HFFc6 (cell line): ENCODE data around the gene CD300C. TPM values are rescaled to one million over a fixed set of nuclear protein-coding genes. Genes with fewer than 3 reads are reported as not detected.

Experiments used
- DNase-seq: peaks from one replicate; pipeline ENCODE4 v3.0.0-alpha.2; 2018
- H3K27ac Mint-ChIP-seq: 2 replicates; pipeline ENCODE4 v1.8.0; 2020; ENCODE audit warnings: mild to moderate bottlenecking, mixed read lengths
- H3K27me3 Mint-ChIP-seq: 2 replicates; pipeline ENCODE4 v1.8.0; 2021; ENCODE audit warnings: mild to moderate bottlenecking, moderate library complexity, mixed read lengths; ENCODE audit not compliant: insufficient read depth
- H3K36me3 Mint-ChIP-seq: 2 replicates; pipeline ENCODE4 v1.8.0; 2021; ENCODE audit warnings: low read depth, mixed read lengths
- H3K4me1 Mint-ChIP-seq: 2 replicates; pipeline ENCODE4 v1.8.0; 2020; ENCODE audit warnings: low read depth, mixed read lengths
- H3K4me3 Mint-ChIP-seq: 2 replicates; pipeline ENCODE4 v1.8.0; 2020; ENCODE audit warnings: mild to moderate bottlenecking, moderate library complexity, mixed read lengths
- H3K9me3 Mint-ChIP-seq: 2 replicates; pipeline ENCODE4 v1.8.0; 2020; ENCODE audit warnings: mild to moderate bottlenecking, mixed read lengths
- total RNA-seq, 6 experiments: library from RNA; stranded (reverse); fragmentation: NEBNext Ultra II Directional; extraction: Animal tissue kit (Norgen Biotek cat#: 25700); gene quantifications; 2 replicates in 1 of 6; 3 replicates in 5 of 6; pipeline ENCODE4 v1.2.3, GENCODE V29; 2021
- TF ChIP-seq, protein P1 (sequence below): fragments of 200-600 bp; sonication (generic); IDR thresholded peaks from 2 replicates; pipeline ENCODE4 v1.5.0; 2021; ENCODE audit warnings: antibody characterized with exemption, mild to moderate bottlenecking

Gene CD300C
- total RNA-seq, 6 experiments from 2014 or later, result not detected

DNA sequence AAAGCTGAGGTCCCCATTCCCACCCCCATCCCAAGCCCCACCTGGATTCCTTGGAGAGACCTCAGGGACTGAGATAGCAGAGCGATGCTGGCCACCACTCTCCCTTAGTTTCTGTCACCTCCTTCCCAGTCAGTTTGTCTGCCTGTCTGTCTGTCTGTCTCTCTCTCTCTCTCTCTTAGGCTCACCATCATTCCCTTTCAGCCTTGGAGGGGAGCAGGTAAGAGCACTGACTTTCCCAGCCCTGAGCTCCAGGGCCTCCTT, 20.5 kb downstream of the CD300C start:
- Mint-ChIP-seq H3K4me1 (no peaks in the 10 kb centered on the region), H3K4me3 (no peak overlapping the region), H3K27ac (no peak overlapping the region), H3K9me3 (peaks cover 77% of the 10 kb centered on the region), H3K36me3 (peaks cover 6% of the 10 kb centered on the region; the same call in 1 of the 2 replicates), H3K27me3 (peaks cover 2% of the 10 kb centered on the region; the same call in 1 of the 2 replicates)
- no peak for DNase-seq
- TF ChIP-seq, protein P1, sequence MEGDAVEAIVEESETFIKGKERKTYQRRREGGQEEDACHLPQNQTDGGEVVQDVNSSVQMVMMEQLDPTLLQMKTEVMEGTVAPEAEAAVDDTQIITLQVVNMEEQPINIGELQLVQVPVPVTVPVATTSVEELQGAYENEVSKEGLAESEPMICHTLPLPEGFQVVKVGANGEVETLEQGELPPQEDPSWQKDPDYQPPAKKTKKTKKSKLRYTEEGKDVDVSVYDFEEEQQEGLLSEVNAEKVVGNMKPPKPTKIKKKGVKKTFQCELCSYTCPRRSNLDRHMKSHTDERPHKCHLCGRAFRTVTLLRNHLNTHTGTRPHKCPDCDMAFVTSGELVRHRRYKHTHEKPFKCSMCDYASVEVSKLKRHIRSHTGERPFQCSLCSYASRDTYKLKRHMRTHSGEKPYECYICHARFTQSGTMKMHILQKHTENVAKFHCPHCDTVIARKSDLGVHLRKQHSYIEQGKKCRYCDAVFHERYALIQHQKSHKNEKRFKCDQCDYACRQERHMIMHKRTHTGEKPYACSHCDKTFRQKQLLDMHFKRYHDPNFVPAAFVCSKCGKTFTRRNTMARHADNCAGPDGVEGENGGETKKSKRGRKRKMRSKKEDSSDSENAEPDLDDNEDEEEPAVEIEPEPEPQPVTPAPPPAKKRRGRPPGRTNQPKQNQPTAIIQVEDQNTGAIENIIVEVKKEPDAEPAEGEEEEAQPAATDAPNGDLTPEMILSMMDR, result no peak

DNA sequence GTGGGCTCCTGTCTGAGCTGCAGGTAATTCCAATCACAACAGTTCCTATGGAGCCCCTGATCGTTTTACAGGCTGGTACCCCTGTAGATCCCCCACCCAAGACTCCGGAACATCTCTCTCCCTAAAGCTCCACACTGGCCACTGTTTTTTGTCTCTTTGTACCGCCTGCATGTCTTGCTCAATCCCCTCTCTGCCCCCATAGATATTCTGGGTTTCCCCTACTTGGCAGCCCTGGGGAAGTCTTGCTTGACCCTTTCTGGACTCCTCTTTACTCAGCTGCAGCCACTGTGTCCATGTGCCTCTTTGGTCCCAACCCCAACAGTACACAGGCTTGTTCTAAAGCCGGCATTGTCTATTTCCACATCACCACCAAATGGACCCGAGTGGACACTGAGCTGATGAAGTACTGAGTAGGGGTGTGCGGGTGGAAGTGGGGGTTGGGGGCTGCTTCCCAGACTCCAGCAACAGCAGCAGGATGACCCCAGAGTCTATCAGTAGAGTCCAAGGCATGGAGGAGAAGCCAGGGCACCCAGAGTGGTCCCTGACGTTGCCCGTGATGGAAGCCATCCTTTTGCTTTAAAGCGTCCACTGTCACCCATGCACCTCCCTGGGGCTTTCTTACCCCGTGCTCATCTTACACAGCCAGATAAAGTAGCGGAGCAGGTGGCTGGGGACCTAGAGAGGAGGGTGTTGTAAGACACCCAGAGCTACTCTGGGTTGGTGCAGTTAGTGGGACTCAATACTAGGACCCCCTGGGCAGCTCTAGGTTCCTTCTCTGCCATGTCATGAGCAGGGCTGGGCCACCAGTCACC, 21.1 kb downstream of the CD300C start:
- Mint-ChIP-seq H3K36me3 (peaks cover 5% of the 10 kb centered on the region; the same call in 1 of the 2 replicates), H3K9me3 (peaks cover 77% of the 10 kb centered on the region), H3K27ac (no peak overlapping the region), H3K4me1 (no peaks in the 10 kb centered on the region), H3K27me3 (peaks cover 2% of the 10 kb centered on the region; the same call in 1 of the 2 replicates), H3K4me3 (no peak overlapping the region)
- TF ChIP-seq, protein P1, result no peak
- DNase-seq, result no peak

DNA sequence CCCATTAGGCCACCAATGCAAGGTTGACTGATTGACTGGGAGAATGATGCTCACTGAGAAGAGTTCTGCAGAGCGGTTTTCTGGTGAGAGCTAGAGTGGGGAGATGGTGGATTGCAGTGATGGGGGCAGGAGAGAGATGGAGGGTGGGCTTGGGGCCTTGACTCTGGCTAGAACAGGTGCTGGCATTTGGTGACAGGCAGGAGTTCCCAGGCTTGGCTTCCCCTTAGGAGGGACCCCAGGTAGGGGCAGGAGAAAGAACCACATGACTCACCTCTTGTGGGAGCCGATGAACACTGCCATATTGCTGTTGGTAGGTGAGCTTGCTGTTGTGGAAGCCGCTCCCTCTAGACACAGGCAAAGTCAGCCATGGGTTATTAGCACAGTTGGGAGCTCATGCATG, 22.6 kb downstream of the CD300C start:
- Mint-ChIP-seq H3K27me3 (peaks cover 3% of the 10 kb centered on the region; the same call in 1 of the 2 replicates), H3K9me3 (peaks cover 82% of the 10 kb centered on the region), H3K4me1 (no peaks in the 10 kb centered on the region), H3K27ac (no peak overlapping the region), H3K36me3 (peaks cover 5% of the 10 kb centered on the region; the same call in 1 of the 2 replicates), H3K4me3 (no peak overlapping the region)
- TF ChIP-seq, protein P1, result no peak
- DNase-seq, result no peak

DNA sequence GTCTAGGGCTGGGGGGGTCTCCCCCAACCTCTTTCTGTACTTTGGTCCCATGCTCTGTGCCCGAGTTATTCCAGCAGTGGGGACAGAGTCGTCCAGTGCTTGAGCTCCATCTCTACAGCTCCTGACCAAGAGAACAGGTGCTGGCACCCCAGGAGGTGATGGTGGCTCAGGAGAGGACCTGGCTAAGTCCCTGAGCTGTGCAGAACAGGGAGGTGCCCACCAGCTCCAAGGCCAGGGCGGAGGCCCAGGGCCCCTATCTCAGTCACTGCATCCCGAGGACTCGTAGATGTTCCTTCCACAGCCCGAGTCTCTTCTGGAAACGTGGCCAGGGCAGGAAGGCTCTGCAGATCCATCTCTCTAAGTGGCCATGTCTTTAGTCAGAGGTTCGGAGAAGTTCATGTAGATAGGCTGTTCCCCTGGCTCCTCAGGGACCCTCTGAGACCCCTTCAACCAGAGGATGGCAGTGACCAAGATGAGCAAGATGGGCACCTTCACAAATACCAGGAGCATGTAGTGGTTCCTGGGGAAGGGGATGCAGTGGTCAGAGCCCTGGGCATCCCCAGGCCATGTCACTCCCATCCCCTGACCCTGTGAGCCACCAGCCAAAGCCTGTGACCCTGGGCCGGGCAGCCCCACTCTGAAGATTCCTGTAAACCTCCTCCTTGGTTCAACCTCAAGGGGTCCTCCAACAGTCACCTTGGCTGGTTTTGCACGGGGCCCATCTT, 23.4 kb downstream of the CD300C start:
- H3K27me3 Mint-ChIP-seq, result peaks cover 3% of the 10 kb centered on the region; the same call in 1 of the 2 replicates
- H3K27ac Mint-ChIP-seq, result no peak overlapping the region

DNA sequence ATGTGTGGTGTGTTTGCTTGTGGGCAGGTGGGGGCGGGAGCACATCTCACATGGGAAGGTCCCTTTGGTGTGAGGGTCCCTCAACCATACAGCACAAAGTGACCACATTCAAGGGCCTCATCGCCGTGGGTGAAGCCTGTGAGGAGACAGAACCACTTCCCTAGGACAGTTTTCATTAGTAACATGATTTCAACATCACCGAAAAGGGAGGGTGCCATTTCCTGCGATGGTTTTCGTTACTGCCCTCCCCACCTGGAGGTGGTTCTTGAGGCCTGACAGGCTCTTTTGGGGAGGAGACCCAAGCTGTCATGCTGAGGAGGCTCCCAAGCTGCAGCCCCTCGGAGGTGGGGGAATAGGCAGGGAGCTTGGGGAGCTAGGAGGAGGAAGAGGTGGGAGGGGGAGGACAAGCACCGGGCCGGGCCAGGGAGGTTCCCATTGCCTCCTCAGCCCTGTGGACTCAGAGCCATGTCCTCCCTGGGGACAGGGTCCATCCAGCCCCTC, 24.2 kb downstream of the CD300C start:
- no peak for DNase-seq
- H3K27ac Mint-ChIP-seq, result no peak overlapping the region
- H3K36me3 Mint-ChIP-seq, result peaks cover 5% of the 10 kb centered on the region; the same call in 1 of the 2 replicates
- TF ChIP-seq, protein P1, result no peak
- no peak overlapping the region for H3K4me3 Mint-ChIP-seq
- peaks cover 3% of the 10 kb centered on the region; the same call in 1 of the 2 replicates for H3K27me3 Mint-ChIP-seq
- H3K4me1 Mint-ChIP-seq, result no peaks in the 10 kb centered on the region
- peaks cover 81% of the 10 kb centered on the region for H3K9me3 Mint-ChIP-seq

More for the DNA sequence above, 23.4 kb downstream of the CD300C start:
- H3K9me3 Mint-ChIP-seq, result peaks cover 84% of the 10 kb centered on the region
- H3K4me3 Mint-ChIP-seq, result no peak overlapping the region
- no peak for DNase-seq
- peaks cover 5% of the 10 kb centered on the region; the same call in 1 of the 2 replicates for H3K36me3 Mint-ChIP-seq
- no peaks in the 10 kb centered on the region for H3K4me1 Mint-ChIP-seq
- TF ChIP-seq, protein P1, result no peak
